Measurements from ENCODE around the gene USPL1.

DNA sequence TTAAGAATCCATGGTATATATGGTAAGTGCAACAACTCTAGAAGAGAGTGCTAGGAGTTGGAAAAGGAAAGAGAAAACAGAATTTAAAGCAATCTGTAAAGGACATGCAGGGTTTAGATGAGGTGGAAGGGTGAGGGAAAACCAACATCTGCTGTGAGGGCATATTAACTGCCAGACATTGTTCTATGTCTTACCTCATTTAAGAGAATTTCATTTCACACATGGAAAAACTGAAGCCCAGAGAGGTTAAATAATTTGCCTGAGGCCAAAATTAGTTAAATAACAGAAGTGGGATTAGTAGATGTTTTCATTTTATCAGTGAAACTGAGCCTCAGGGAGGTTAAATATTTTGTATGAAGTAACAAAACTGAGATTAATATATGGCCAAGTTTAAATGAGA, 7.4 kb upstream of the USPL1 start:
- TF ChIP-seq CTCF (IDR thresholded peaks at IDR 0.05; ENCODE audit: low read depth, low read length) = no peak
- no peak for TF ChIP-seq MAX (IDR thresholded peaks at IDR 0.05; ENCODE audit: low read depth, low read length)
